Loucy (cell line): Measurements from ENCODE around the gene MTF2.

Experiments
- EZH2phosphoT487 ChIP-seq: fragments of 200-600 bp; IDR thresholded peaks from 2 replicates; pipeline ENCODE4 v1.6.1; 2018; ENCODE audit warnings: antibody characterized with exemption, mild to moderate bottlenecking, moderate library complexity, borderline replicate concordance
- TF ChIP-seq, protein P1 (sequence below): fragments of 200-600 bp; sonication (generic); conservative IDR thresholded peaks from 2 replicates; pipeline ENCODE4 v1.5.1; 2014; ENCODE audit warnings: mild to moderate bottlenecking, antibody characterized with exemption, low read length

- TF ChIP-seq, protein P1, sequence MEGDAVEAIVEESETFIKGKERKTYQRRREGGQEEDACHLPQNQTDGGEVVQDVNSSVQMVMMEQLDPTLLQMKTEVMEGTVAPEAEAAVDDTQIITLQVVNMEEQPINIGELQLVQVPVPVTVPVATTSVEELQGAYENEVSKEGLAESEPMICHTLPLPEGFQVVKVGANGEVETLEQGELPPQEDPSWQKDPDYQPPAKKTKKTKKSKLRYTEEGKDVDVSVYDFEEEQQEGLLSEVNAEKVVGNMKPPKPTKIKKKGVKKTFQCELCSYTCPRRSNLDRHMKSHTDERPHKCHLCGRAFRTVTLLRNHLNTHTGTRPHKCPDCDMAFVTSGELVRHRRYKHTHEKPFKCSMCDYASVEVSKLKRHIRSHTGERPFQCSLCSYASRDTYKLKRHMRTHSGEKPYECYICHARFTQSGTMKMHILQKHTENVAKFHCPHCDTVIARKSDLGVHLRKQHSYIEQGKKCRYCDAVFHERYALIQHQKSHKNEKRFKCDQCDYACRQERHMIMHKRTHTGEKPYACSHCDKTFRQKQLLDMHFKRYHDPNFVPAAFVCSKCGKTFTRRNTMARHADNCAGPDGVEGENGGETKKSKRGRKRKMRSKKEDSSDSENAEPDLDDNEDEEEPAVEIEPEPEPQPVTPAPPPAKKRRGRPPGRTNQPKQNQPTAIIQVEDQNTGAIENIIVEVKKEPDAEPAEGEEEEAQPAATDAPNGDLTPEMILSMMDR, result no peak
- TF ChIP-seq EZH2phosphoT487, result no peak
Measured at GRCh38 chr1:93043057-93043557, 36.0 kb upstream of the MTF2 start.
